Osteocyte (in vitro differentiated cells): ENCODE measurements around the gene CCDC83. TPM values are rescaled to one million over a fixed set of nuclear protein-coding genes. Genes with fewer than 3 reads are reported as not detected.
"Not testable (repeated sequence)": the region's sequence is repeated elsewhere in the genome, so short reads cannot be mapped to it uniquely, and the experiment has no call there.

ENCODE experiments used
- DNase-seq: peaks from one replicate; pipeline ENCODE4 v3.0.0; 2021; ENCODE audit warnings: mixed read lengths; ENCODE audit not compliant: unreplicated experiment; ENCODE audit errors: extremely low spot score
- H3K27ac Mint-ChIP-seq: one replicate; pipeline ENCODE4 v1.8.0; 2021; ENCODE audit warnings: mild to moderate bottlenecking, mixed read lengths; ENCODE audit not compliant: unreplicated experiment
- H3K27me3 Mint-ChIP-seq: one replicate; pipeline ENCODE4 v1.8.0; 2021; ENCODE audit warnings: mixed read lengths; ENCODE audit not compliant: unreplicated experiment
- H3K36me3 Mint-ChIP-seq: one replicate; pipeline ENCODE4 v1.8.0; 2021; ENCODE audit warnings: mixed read lengths; ENCODE audit not compliant: unreplicated experiment
- H3K4me1 Mint-ChIP-seq: one replicate; pipeline ENCODE4 v1.8.0; 2021; ENCODE audit warnings: mixed read lengths; ENCODE audit not compliant: unreplicated experiment
- H3K4me3 Mint-ChIP-seq: one replicate; pipeline ENCODE4 v1.8.0; 2021; ENCODE audit warnings: mild to moderate bottlenecking, moderate library complexity, mixed read lengths; ENCODE audit not compliant: unreplicated experiment
- H3K9me3 Mint-ChIP-seq: one replicate; pipeline ENCODE4 v1.8.0; 2021; ENCODE audit warnings: mixed read lengths; ENCODE audit not compliant: unreplicated experiment
- CTCF ChIP-seq: fragments of 200-600 bp; sonication (generic); IDR thresholded peaks from 2 replicates; pipeline ENCODE4 v1.5.0; 2021; ENCODE audit warnings: antibody characterized with exemption, mild to moderate bottlenecking, moderate library complexity
- total RNA-seq: library from RNA; stranded (reverse); gene quantifications from 2 replicates; pipeline ENCODE4 v1.2.1, GENCODE V29; 2021

The CCDC83 gene
- total RNA-seq, 1 donor from 2014 or later = not detected

GRCh38 chr11:85831050-85831449 is 24.1 kb upstream of the CCDC83 start:
- H3K36me3 Mint-ChIP-seq = no peaks in the 10 kb centered on the region
- H3K4me3 Mint-ChIP-seq = no peak overlapping the region
- DNase-seq = no peak
- no peaks in the 10 kb centered on the region for H3K27me3 Mint-ChIP-seq
- TF ChIP-seq CTCF = no peak
- H3K4me1 Mint-ChIP-seq = peaks cover 22% of the 10 kb centered on the region
- H3K27ac Mint-ChIP-seq = no peak overlapping the region
- H3K9me3 Mint-ChIP-seq = peaks cover 11% of the 10 kb centered on the region

- no peak for TF ChIP-seq CTCF
- Mint-ChIP-seq H3K4me3 (no peak overlapping the region), H3K27ac (no peak overlapping the region)
Measured at GRCh38 chr11:85835263-85835662, 19.9 kb upstream of the CCDC83 start.

GRCh38 chr11:85835729-85836128 is 19.5 kb upstream of the CCDC83 start:
- DNase-seq = no peak
- H3K27me3 Mint-ChIP-seq = no peaks in the 10 kb centered on the region

More at GRCh38 chr11:85835263-85835662, 19.9 kb upstream of the CCDC83 start:
- no peaks in the 10 kb centered on the region for H3K4me1 Mint-ChIP-seq
- no peak for DNase-seq
- peaks cover 2% of the 10 kb centered on the region for H3K36me3 Mint-ChIP-seq
- no peaks in the 10 kb centered on the region for H3K27me3 Mint-ChIP-seq
- peaks cover 15% of the 10 kb centered on the region for H3K9me3 Mint-ChIP-seq

GRCh38 chr11:85840932-85841331 is 14.3 kb upstream of the CCDC83 start:
- not testable (repeated sequence) for H3K4me1 Mint-ChIP-seq, H3K4me3 Mint-ChIP-seq, H3K9me3 Mint-ChIP-seq, DNase-seq, H3K27ac Mint-ChIP-seq, H3K27me3 Mint-ChIP-seq, H3K36me3 Mint-ChIP-seq

More at GRCh38 chr11:85835729-85836128, 19.5 kb upstream of the CCDC83 start:
- Mint-ChIP-seq H3K9me3 (peaks cover 15% of the 10 kb centered on the region), H3K27ac (no peak overlapping the region), H3K4me1 (no peaks in the 10 kb centered on the region), H3K36me3 (peaks cover 2% of the 10 kb centered on the region), H3K4me3 (no peak overlapping the region)
- TF ChIP-seq CTCF = no peak

GRCh38 chr11:85843929-85844328 is 11.3 kb upstream of the CCDC83 start:
- H3K36me3 Mint-ChIP-seq = peaks cover 2% of the 10 kb centered on the region
- peaks cover 4% of the 10 kb centered on the region for H3K9me3 Mint-ChIP-seq
- no peak overlapping the region for H3K27ac Mint-ChIP-seq
- H3K4me3 Mint-ChIP-seq = no peak overlapping the region
- TF ChIP-seq CTCF = no peak
- DNase-seq = no peak
- H3K4me1 Mint-ChIP-seq = peaks cover 2% of the 10 kb centered on the region
- peaks cover 2% of the 10 kb centered on the region for H3K27me3 Mint-ChIP-seq
